ENCODE results near the gene ITGA2.
"Not testable (repeated sequence)": the region's sequence is repeated elsewhere in the genome, so short reads cannot be mapped to it uniquely, and the experiment has no call there.

The ITGA2 gene

GRCh38 chr5:52989025-52989780, at the start of gene ITGA2:
Gene ITGA2, plus strand, starts transcription at chr5:52989352. Its CDS starts 117 bp downstream, at chr5:52989469.
- DNase-seq, result peak in 1 of 2 donors; percentile 54

- DNase-seq, result no peak
These were observed 45.9 kb upstream of the ITGA2 start for GRCh38 chr5:52943285-52943684.

DNA sequence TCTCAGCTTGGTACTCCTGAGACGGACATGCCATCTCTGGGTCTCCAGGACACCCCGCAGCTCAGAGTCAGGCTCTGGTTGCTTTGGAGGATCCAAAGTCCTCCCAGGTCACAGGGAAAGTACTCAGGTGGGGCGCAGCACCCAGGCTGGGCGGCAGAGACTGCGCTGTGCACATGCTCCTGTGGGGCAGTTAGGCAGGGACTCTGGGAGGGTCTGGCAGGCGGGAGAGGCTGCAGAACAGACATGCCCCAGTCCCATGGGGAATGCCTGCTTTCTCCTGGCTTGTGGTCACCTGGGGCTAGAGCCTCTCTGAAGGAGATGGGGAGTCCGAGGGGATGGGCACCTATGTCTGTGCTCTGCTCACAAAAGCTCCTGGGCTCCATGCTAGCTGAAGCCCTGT, 45.3 kb upstream of the ITGA2 start:
- no peak for DNase-seq

GRCh38 chr5:52945040-52945439, 44.1 kb upstream of the ITGA2 start:
- DNase-seq, result no peak

DNA sequence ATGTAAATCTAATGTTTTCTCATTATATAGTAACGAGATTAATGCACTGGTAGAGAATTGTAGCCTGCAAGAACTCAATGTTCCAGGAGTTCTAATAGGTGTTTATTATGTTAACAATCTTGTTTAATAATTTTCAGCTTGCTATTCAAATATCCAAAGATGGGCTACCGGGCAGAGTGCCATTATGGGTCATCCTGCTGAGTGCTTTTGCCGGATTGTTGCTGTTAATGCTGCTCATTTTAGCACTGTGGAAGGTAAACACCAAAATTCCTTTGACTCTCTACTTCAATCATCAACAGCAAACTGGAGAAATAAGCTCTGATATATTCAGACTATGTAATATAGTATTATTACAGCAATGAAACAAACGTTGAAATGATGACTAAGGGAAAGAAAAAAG, 41.9 kb upstream of the ITGA2 start:
- DNase-seq, result no peak

DNA sequence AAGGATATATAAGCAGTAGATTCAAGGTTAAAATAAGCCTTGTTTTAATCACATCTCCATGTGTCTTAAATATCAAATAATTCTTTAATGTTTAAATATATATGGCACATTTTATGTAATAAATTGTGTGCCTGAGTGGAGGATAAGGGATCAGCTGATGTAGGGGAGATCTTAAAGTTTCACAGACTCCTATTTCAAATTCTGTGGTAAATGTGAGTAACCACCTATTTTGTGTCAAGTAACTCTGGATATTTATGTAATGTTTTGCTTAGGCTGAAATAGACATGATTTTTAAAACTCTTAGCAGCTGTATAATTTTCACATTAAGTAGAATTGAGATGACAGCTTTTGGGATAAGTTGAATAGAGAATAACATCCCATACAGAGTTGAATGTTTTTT, 41.3 kb upstream of the ITGA2 start:
- no peak for DNase-seq

GRCh38 chr5:52948418-52949076, 40.6 kb upstream of the ITGA2 start:
- peak; percentile 49 to 86 for DNase-seq

DNA sequence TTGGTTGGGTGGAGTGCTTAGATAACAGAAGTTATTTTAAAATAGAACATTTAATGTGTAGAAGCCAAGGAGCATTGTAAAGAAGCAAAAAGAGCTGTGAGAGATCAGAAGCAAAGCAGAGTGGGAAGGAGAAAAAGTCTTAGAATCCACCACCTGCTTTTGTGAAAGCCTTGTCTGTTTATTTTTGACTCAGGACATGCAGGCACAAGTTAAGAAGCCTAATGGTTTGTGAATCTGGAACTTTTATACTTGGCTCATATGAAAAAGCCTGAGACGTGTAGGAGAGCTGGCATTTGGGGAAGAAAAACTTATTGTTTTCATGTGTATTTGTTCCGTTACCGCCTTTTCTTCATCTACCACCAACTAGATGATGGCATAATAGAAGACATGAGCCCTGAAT, 38.5 kb upstream of the ITGA2 start:
- DNase-seq, result no peak

- no peak for DNase-seq
These were observed 36.7 kb upstream of the ITGA2 start for GRCh38 chr5:52952483-52952882.

DNA sequence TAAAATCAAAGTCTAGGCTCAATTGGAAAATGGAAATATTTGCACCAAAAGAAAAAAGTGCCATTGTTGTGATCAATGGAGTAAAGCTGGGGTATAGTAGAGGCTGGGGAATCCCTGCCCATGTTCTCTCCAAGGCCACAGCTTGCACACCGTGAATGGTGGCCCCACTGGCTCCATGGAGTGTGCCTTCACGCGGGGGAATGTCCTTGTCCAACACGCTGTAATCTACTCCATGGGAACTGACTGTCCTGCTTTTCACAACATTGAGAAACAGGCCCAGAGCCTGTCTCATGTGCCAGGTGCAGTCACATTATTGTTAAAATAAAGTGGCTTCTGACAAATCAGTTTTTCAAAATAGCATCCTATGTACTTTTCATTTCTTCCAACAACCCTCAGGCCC, 33.1 kb upstream of the ITGA2 start:
- DNase-seq, result no peak

DNA sequence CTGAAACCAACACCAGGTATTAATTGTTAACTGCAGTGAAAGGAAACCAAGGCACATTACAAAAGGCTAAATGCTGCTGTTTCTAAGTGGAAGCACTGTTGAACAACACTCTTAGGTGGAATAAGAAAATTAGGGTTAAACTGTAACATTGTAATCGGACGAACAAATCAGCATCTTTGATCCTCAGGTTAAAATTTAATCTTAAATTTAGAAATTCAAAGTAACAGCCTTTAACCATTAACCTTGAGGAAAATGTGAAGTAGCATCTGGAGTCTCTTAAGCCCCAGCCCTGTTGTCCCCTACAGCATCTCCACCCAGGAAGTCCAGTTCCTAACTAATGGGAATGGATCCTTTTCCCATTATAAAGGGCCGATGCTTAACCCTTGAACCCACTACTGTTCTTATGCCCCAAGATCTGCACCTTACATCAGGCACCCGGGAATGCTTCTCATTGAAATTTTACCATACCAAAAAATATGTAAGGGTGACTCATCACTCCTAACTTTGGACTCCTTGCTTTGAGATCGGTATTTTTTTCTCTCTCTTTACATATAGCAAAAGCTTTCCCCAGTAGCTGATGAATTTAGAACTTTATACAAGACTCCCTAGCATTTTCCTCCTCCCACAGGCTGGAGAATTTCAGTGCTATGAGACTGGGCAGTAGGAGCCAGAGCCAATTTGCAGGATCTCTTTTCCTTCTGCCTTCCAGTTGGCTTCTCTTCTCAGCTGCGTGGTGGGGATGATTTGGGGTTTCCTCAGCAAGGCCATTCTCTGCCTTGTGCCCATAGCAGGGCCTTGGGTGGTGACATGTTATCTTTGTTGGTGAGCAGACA, 32.0 kb upstream of the ITGA2 start:
- no peak for DNase-seq

- DNase-seq, result no peak
These were observed 27.9 kb upstream of the ITGA2 start for GRCh38 chr5:52961274-52961681.

- no peak for DNase-seq
These were observed 25.5 kb upstream of the ITGA2 start for GRCh38 chr5:52963636-52964035.

DNA sequence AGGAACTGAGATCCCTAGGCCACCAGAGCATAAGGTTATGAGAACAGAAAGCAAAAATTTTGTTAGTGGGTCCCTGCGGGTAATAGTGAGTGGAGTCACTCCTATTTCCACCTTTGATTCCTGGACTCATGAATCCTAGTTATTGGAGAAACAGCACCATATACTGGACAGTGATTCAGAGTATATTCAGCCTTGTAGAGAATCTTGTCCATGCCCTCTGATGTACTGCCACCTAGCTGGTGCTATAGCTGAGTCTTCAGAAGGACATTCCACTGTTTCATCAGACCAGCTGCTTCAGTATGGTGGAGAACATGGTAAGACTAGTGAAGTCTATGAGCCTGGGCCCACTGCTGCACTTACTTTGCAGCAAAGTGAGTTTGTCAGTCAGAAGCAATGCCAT, 25.0 kb upstream of the ITGA2 start:
- DNase-seq, result no peak

- DNase-seq, result not testable (repeated sequence)
These were observed 13.0 kb upstream of the ITGA2 start for GRCh38 chr5:52976157-52976556.

GRCh38 chr5:52977264-52977897, 11.8 kb upstream of the ITGA2 start:
- DNase-seq, result no peak

- no peak for DNase-seq
These were observed 7.6 kb upstream of the ITGA2 start for GRCh38 chr5:52981507-52981906.

DNA sequence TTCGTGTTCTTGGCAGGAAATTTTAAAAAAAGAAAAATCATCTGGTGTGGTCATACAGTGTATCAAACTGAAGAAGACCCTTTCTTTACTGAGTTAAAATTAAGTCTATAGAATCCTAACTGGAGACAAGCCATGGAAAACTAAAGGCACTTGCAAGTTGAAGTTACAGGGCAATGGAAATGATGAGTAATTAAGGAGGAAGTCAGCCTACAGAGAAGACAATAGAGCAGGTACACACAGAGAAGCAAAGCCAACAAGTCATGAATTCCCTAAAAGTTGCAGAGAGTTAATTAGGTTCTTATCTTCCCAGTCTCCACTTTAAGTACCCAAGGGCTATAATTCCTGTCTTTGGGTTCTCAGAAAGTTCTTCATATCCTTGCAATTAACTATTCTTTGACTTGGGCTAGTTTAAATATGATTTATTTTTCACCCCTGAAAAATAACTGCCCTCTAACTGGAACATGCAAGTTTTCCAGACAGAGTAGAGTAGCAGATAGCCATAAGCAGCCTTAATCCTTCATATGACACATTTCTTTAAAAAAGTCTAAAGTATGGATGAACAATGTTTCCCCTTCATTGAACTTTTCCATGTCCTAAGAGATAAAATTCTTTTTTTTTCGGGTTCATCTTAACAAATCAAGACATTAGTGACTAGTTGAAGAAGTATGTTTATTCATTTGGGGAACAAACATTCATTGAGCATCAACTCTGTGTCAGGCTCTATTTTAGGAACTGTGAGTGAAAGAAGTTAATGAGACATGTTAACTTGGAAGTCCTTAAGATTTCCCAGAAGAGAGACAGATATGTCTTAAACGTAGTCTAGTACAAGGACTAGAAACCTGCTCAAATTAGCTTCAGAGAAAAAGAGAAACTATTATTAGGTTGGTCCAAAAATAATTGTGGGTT, 5.2 kb upstream of the ITGA2 start:
- DNase-seq, result no peak

DNA sequence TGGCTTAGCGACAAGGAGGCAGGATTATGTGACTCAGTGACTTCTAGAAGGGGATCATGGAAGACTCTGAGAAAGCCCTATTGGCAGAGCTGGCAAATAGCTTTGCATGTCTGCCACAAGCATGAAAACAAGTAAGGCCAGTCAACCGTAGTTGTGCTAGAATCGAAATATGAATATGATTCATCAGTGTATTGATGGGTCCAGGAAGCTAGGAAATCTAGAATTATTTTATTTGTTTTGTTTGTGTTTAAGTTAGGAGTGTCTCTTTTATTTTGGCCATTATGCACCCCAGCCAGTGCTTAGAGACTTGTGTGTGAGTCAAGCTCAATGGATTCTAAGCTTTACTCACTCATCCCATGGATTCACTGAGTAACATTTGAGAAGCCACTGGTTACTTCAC, 3.8 kb upstream of the ITGA2 start:
- no peak for DNase-seq

DNA sequence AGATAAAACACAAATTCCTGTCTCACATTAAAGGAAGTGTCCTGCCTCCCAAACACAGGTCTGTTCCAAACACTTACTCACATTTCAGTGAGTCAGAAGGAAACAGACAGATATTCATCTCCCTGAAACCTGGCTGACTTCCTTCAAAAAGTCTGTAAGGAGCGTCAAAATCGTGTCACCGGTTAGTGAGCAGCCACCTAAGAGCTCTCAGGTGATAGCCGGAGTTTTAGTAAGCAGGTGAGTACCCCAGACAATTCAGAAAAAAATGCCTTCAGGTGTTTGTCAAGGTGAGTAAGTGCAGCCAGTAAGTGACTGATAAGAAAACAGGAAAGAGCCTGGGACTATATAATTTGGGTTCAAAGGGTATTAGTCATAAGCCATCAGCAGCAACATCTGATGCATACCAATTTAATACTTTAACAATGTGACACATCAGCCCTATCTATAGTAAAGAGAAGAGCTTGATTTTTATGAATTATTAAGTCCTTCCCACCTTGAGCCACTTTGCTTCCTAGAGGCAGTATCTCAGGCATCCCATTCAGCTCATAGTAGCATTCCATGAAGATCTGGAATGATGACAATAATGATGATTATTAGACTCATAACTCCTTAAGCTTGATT, 1.3 kb upstream of the ITGA2 start:
- no peak for DNase-seq

GRCh38 chr5:52988335-52989024, 672 bp upstream of the ITGA2 start:
- no peak for DNase-seq
